GM12874 (cell line): Measurements from ENCODE around the gene TTLL9.

Experiments
- CTCF ChIP-seq: IDR thresholded peaks from 2 replicates; pipeline ENCODE4 v1.5.1; 2011; ENCODE audit warnings: low read depth, mild to moderate bottlenecking, control low read depth, low read length, moderate library complexity; ENCODE audit not compliant: insufficient read depth

Gene TTLL9

GRCh38 chr20:31826074-31826473 is 44.4 kb upstream of the TTLL9 start:
- TF ChIP-seq CTCF, result no peak

GRCh38 chr20:31827059-31827458 is 43.4 kb upstream of the TTLL9 start:
- TF ChIP-seq CTCF, result no peak

GRCh38 chr20:31829731-31830130 is 40.7 kb upstream of the TTLL9 start:
- TF ChIP-seq CTCF, result no peak

GRCh38 chr20:31830406-31830981 is 39.9 kb upstream of the TTLL9 start:
- no peak for TF ChIP-seq CTCF

GRCh38 chr20:31831211-31831610 is 39.2 kb upstream of the TTLL9 start:
- TF ChIP-seq CTCF, result no peak

GRCh38 chr20:31831771-31832306 is 38.6 kb upstream of the TTLL9 start:
- no peak for TF ChIP-seq CTCF

- peak; percentile 97 for TF ChIP-seq CTCF
These were observed 37.1 kb upstream of the TTLL9 start for GRCh38 chr20:31833130-31833930.
